ENCODE measurements around the gene PLEKHA3.
A peak's percentile ranks its signal among the peaks of the same experiment; 100 is the strongest.
"Not testable (repeated sequence)": the region's sequence is repeated elsewhere in the genome, so short reads cannot be mapped to it uniquely, and the experiment has no call there.

The PLEKHA3 gene

GRCh38 chr2:178479275-178479616, 1.0 kb upstream of the PLEKHA3 start:
- no peak for DNase-seq

GRCh38 chr2:178479758-178480226, 465 bp upstream of the PLEKHA3 start:
- DNase-seq, result no peak

GRCh38 chr2:178482437-178482836, 2.2 kb downstream of the PLEKHA3 start:
- no peak for DNase-seq

- DNase-seq, result no peak
Observed at GRCh38 chr2:178484245-178485041, 4.2 kb downstream of the PLEKHA3 start.

- DNase-seq, result no peak
Observed at GRCh38 chr2:178485356-178485755, 5.1 kb downstream of the PLEKHA3 start.

GRCh38 chr2:178491612-178492011, 11.4 kb downstream of the PLEKHA3 start:
- no peak for DNase-seq

GRCh38 chr2:178496049-178496448, 15.8 kb downstream of the PLEKHA3 start:
- no peak for DNase-seq

GRCh38 chr2:178498137-178498536, 17.9 kb downstream of the PLEKHA3 start:
- no peak for DNase-seq

- DNase-seq, result no peak
Observed at GRCh38 chr2:178499640-178500039, 19.4 kb downstream of the PLEKHA3 start.

GRCh38 chr2:178502751-178503150, 22.5 kb downstream of the PLEKHA3 start:
- DNase-seq, result no peak

- DNase-seq, result no peak
Observed at GRCh38 chr2:178506101-178506500, 25.8 kb downstream of the PLEKHA3 start.

- DNase-seq, result no peak
Observed at GRCh38 chr2:178506524-178506923, 26.3 kb downstream of the PLEKHA3 start.

GRCh38 chr2:178506949-178507348, 26.7 kb downstream of the PLEKHA3 start:
- DNase-seq, result no peak

- DNase-seq, result no peak
Observed at GRCh38 chr2:178508646-178509045, 28.4 kb downstream of the PLEKHA3 start.

- no peak for DNase-seq
Observed at GRCh38 chr2:178510384-178510783, 30.1 kb downstream of the PLEKHA3 start.

- DNase-seq, result no peak
Observed at GRCh38 chr2:178512484-178512883, 32.2 kb downstream of the PLEKHA3 start.

- DNase-seq, result no peak
Observed at GRCh38 chr2:178513876-178514275, 33.6 kb downstream of the PLEKHA3 start.

GRCh38 chr2:178514664-178515063, 34.4 kb downstream of the PLEKHA3 start:
- peak; percentile 29 to 32 for DNase-seq

- DNase-seq, result no peak
Observed at GRCh38 chr2:178517496-178517895, 37.2 kb downstream of the PLEKHA3 start.

GRCh38 chr2:178521304-178522150, 41.3 kb downstream of the PLEKHA3 start:
- DNase-seq, result peak; percentile 14 to 21

GRCh38 chr2:178522950-178523595, 42.8 kb downstream of the PLEKHA3 start:
- DNase-seq, result peak; percentile 70 to 85

GRCh38 chr2:178523596-178524134, 43.4 kb downstream of the PLEKHA3 start:
- no peak for DNase-seq

GRCh38 chr2:178525010-178525409, 44.8 kb downstream of the PLEKHA3 start:
- not testable (repeated sequence) for DNase-seq

Data from stimulated activated CD4-positive, alpha-beta T cell treated with anti-CD3 and anti-CD28 coated beads, Interleukin-2, amount 100 ng/mL, for 48 hours (primary cell).